IPS-NIHi7 (cell line): ENCODE data around the gene RNMT.

Experiments used
- DNase-seq: peaks from one replicate; pipeline ENCODE4 v3.0.0; 2012; ENCODE audit warnings: mixed read lengths; ENCODE audit errors: extremely low spot score

Gene RNMT

GRCh38 chr18:13811993-13812392 is 85.5 kb downstream of the RNMT start:
- DNase-seq = peak; percentile 43

- DNase-seq = peak; percentile 81
These were observed 86.9 kb downstream of the RNMT start for GRCh38 chr18:13813271-13813849.
